Adipocyte (in vitro differentiated cells): Measurements from ENCODE around the gene HIVEP3.

Source experiments
- DNase-seq: peaks from one replicate; pipeline ENCODE4 v3.0.0-alpha.2; 2015; ENCODE audit warnings: low read depth
- H3K27me3 ChIP-seq: replicated peaks from 2 replicates; pipeline ENCODE4 v1.7.0; 2013; ENCODE audit warnings: mild to moderate bottlenecking, low read length, moderate library complexity; ENCODE audit not compliant: control insufficient read depth, insufficient read depth
- H3K36me3 ChIP-seq: 2 replicates; pipeline ENCODE4 v1.7.0; 2013; ENCODE audit warnings: low read length, mild to moderate bottlenecking, moderate library complexity; ENCODE audit not compliant: control insufficient read depth, insufficient read depth, severe bottlenecking
- H3K4me1 ChIP-seq: 2 replicates; pipeline ENCODE4 v1.7.0; 2013; ENCODE audit warnings: mild to moderate bottlenecking, low read length, moderate library complexity; ENCODE audit not compliant: control insufficient read depth, insufficient read depth
- H3K4me3 ChIP-seq: 2 replicates; pipeline ENCODE4 v1.7.0; 2013; ENCODE audit warnings: mild to moderate bottlenecking, low read length, moderate library complexity
- H3K9ac ChIP-seq: 2 replicates; pipeline ENCODE4 v1.7.0; 2013; ENCODE audit warnings: mild to moderate bottlenecking, low read length, moderate library complexity
- H3K9me3 ChIP-seq: 2 replicates; pipeline ENCODE4 v1.7.0; 2013; ENCODE audit warnings: mild to moderate bottlenecking, low read length, moderate library complexity; ENCODE audit not compliant: control insufficient read depth

HIVEP3 gene

DNA sequence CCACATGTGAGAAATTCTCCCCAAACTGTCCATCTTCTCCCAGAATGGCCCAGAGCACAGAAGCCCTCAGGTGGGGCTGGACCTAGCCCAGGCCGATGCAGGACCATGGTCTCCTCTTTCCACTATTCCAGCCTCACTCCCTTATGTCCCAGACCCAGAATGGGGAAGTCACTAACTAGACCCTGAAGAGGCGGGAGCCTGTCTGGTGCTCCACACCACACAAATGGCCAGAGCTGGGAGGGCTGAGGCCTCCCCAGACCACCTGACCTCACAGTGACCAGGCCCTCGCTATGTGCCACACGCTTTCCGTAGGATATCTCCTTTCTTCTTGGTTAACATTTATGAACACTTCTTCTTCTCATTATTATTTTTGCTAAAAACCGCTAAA lies 379.3 kb downstream of the HIVEP3 start:
- Histone ChIP-seq H3K9ac (no peak overlapping the region), H3K36me3 (no peaks in the 10 kb centered on the region), H3K4me3 (no peak overlapping the region), H3K4me1 (peaks cover 19% of the 10 kb centered on the region), H3K9me3 (no peaks in the 10 kb centered on the region), H3K27me3 (peaks cover 3% of the 10 kb centered on the region)
- no peak for DNase-seq

- no peak overlapping the region for H3K4me3 ChIP-seq
Observed at GRCh38 chr1:41538741-41539417, 379.8 kb downstream of the HIVEP3 start.

GRCh38 chr1:41537788-41538351 lies 380.9 kb downstream of the HIVEP3 start:
- H3K4me3 ChIP-seq, result peak overlapping the region; percentile 48
- no peaks in the 10 kb centered on the region for H3K9me3 ChIP-seq
- H3K36me3 ChIP-seq, result no peaks in the 10 kb centered on the region
- H3K9ac ChIP-seq, result no peak overlapping the region
- H3K4me1 ChIP-seq, result peaks cover 19% of the 10 kb centered on the region
- H3K27me3 ChIP-seq, result peaks cover 12% of the 10 kb centered on the region
- peak; percentile 75 for DNase-seq

More at GRCh38 chr1:41538741-41539417, 379.8 kb downstream of the HIVEP3 start:
- no peak overlapping the region for H3K9ac ChIP-seq
- H3K36me3 ChIP-seq, result no peaks in the 10 kb centered on the region
- no peak for DNase-seq
- H3K4me1 ChIP-seq, result peaks cover 19% of the 10 kb centered on the region
- no peaks in the 10 kb centered on the region for H3K9me3 ChIP-seq
- H3K27me3 ChIP-seq, result peaks cover 7% of the 10 kb centered on the region

DNA sequence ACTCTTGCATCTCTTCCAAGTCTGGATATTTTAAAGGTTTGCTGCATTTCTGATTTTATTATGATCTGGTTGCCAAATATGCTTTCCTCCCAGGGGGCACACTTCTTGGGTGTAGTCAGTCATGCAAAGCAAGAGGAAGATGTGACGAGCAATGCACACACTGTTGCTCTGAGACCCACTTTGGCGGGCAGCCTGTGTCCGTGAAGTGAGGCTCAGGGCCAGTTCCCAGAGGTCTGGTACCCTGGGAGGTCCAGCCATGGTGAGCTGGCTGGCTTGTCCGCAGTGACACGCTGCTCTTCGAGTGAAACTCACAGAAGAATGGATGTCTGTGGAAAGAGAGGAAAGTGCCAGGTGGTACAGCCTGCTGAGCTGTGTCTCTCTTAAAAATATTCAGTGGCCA lies 381.5 kb downstream of the HIVEP3 start:
- H3K9ac ChIP-seq, result no peak overlapping the region
- H3K4me1 ChIP-seq, result peaks cover 19% of the 10 kb centered on the region
- DNase-seq, result peak; percentile 48
- H3K27me3 ChIP-seq, result peaks cover 15% of the 10 kb centered on the region
- no peaks in the 10 kb centered on the region for H3K36me3 ChIP-seq
- no peaks in the 10 kb centered on the region for H3K9me3 ChIP-seq
- H3K4me3 ChIP-seq, result peak overlapping the region; percentile 48

DNA sequence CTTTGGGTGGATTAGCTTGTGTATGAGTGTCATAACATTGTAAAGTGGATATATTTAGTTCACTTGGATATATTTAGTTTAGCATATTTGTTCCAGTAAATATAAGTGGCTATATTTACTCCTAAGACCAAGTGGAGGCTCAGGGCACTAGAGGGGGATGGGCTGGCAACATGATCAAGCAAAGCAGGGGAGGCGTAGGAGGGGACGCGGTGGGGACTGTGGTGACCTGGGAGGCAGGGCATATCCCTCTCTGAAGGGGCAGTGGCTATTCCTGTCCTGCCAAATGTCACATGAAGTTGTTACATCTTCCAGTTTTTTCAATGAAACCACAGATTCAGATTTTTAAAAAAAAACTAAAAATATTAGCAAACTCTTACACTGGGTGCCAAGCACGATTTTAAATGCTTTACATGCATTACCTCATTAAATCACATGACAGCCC lies 382.3 kb downstream of the HIVEP3 start:
- DNase-seq, result no peak
- Histone ChIP-seq H3K36me3 (no peaks in the 10 kb centered on the region), H3K9ac (no peak overlapping the region), H3K4me1 (peaks cover 19% of the 10 kb centered on the region), H3K4me3 (no peak overlapping the region), H3K27me3 (peaks cover 18% of the 10 kb centered on the region), H3K9me3 (no peaks in the 10 kb centered on the region)

- Histone ChIP-seq H3K4me3 (no peak overlapping the region), H3K9ac (no peak overlapping the region), H3K27me3 (peaks cover 21% of the 10 kb centered on the region), H3K9me3 (no peaks in the 10 kb centered on the region), H3K36me3 (no peaks in the 10 kb centered on the region), H3K4me1 (peaks cover 19% of the 10 kb centered on the region)
- no peak for DNase-seq
Observed at GRCh38 chr1:41535716-41536115, 383.0 kb downstream of the HIVEP3 start.

DNA sequence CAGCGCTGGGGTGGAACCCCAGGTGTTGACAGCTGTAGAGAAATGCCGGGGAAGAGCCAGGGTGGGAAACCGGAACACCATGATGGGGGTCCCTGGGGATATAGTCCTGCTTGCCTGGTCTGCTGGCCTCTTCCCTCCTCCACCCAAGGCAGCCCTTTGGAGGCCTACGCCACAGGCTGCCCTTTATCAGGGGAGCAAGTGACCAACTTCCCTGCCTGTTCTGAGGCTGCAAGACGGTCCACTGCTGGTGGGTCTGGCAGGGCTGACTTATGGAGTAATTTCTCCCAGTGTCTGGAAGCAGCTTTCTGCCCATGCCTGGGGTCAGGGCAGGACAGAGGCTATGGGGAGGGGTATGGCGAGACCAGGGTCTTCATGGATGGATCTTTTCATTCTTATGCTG lies 383.4 kb downstream of the HIVEP3 start:
- Histone ChIP-seq H3K36me3 (no peaks in the 10 kb centered on the region), H3K4me1 (peaks cover 19% of the 10 kb centered on the region), H3K9ac (no peak overlapping the region), H3K9me3 (no peaks in the 10 kb centered on the region), H3K27me3 (peaks cover 22% of the 10 kb centered on the region), H3K4me3 (no peak overlapping the region)
- DNase-seq, result no peak

GRCh38 chr1:41534181-41535076 lies 384.3 kb downstream of the HIVEP3 start:
- no peak overlapping the region for H3K4me3 ChIP-seq
- peaks cover 19% of the 10 kb centered on the region for H3K4me1 ChIP-seq
- H3K9ac ChIP-seq, result no peak overlapping the region
- no peaks in the 10 kb centered on the region for H3K9me3 ChIP-seq
- no peaks in the 10 kb centered on the region for H3K36me3 ChIP-seq
- H3K27me3 ChIP-seq, result peaks cover 22% of the 10 kb centered on the region
- DNase-seq, result no peak

DNA sequence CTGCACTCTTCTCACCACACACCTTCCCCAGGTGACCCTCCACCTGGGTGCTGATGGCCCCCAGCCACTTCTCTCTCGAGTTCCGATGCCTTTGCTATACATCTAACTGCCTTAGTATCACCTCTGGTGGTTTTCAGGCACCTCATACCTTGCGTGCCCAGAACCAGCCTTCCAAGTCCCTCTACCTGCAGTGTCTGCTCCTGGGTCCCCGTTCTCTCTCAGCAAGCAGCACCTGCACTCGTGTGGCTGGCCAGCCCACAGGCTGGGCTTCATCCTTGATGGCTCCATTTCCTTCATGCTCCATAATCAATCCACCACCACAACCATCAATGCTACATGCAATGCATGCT lies 385.0 kb downstream of the HIVEP3 start:
- H3K36me3 ChIP-seq, result no peaks in the 10 kb centered on the region
- peaks cover 22% of the 10 kb centered on the region for H3K27me3 ChIP-seq
- no peak overlapping the region for H3K4me3 ChIP-seq
- no peak overlapping the region for H3K9ac ChIP-seq
- DNase-seq, result no peak
- peaks cover 19% of the 10 kb centered on the region for H3K4me1 ChIP-seq
- no peaks in the 10 kb centered on the region for H3K9me3 ChIP-seq

- H3K4me1 ChIP-seq, result peaks cover 16% of the 10 kb centered on the region
- H3K9ac ChIP-seq, result no peak overlapping the region
- no peak overlapping the region for H3K4me3 ChIP-seq
- H3K36me3 ChIP-seq, result no peaks in the 10 kb centered on the region
- peaks cover 22% of the 10 kb centered on the region for H3K27me3 ChIP-seq
- no peak for DNase-seq
- H3K9me3 ChIP-seq, result no peaks in the 10 kb centered on the region
Observed at GRCh38 chr1:41533016-41533730, 385.5 kb downstream of the HIVEP3 start.
